ENCODE data around the gene PSKH1. TPM values are rescaled to one million over a fixed set of nuclear protein-coding genes. Genes with fewer than 3 reads are reported as not detected.

The PSKH1 gene
- total and polyA plus RNA-seq, 9 of the 15 experiments (the other 6 are each of a cell fraction or from before 2014, with no cell fraction given): 0.96 to 20.9 (median 9.4) TPM

DNA sequence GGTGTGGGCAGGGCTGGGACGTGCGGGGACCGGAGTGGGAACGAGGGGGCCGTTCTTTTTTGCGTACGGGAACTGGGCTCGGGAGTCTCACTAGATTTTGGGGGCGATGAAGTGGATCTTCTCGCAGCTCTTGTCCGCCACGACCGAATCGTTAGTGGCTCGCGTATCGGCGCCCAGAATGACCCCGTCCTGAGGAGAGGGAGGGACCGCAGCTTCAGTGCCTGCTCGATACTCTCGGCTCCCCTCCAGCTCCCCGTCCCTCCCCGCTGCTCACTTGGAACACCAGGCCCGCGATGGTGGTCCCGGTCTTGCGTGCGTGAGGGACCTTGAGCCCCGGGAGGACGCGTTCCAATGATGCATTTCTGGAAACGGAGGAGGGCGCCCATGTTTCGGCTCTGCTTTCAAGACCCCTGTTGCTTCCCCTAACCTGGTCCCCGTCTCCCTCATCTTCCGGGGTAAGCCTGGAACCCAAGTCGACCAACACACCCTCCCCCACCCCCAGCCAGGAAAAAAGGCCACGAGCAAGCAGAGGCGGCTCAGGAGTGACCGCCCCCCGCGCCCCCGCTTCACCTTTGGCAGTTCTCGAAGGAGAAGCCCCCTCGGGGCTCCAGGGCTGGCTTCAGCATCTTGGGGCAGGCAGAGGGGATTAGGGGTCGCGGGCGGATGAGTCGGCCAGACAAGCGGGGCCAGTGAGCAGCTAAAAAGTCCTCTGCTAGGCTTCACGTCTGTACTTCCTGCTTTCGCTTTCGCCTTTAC, 43.2 kb downstream of the PSKH1 start, which contains the start of gene PSMB10 (continued):
- TF ChIP-seq RBM22 (IDR thresholded peaks at IDR 0.05; ENCODE audit: low read depth, low read length, poor library complexity, severe bottlenecking): peak; percentile 81
- peak; percentile 29 to 58; a peak in 1 of 4 replicates for TF ChIP-seq MLLT1 (IDR thresholded peaks at IDR 0.05)
- peak; percentile 17 for TF ChIP-seq VEZF1 (CRISPR knock-in tag; IDR thresholded peaks at IDR 0.05)
- 0 out of 2 replicates have a peak, but pooled peaks have one; percentile 49 for TF ChIP-seq KAT7 (CRISPR knock-in tag; IDR thresholded peaks at IDR 0.05; ENCODE audit: borderline replicate concordance)
- TF ChIP-seq MYC (IDR thresholded peaks at IDR 0.05; ENCODE audit: low read depth, low read length): no peak; the same call in 1 of the 2 replicates
- TF ChIP-seq MYC (CRISPR knock-in tag; IDR thresholded peaks at IDR 0.05; ENCODE audit: borderline replicate concordance, low read depth): peak; percentile 42; the same call in 1 of the 2 replicates
- 0 out of 2 replicates have a peak, but pooled peaks have one; percentile 12 for TF ChIP-seq HES1 (IDR thresholded peaks at IDR 0.05; ENCODE audit: low read depth)
- TF ChIP-seq, protein P1, sequence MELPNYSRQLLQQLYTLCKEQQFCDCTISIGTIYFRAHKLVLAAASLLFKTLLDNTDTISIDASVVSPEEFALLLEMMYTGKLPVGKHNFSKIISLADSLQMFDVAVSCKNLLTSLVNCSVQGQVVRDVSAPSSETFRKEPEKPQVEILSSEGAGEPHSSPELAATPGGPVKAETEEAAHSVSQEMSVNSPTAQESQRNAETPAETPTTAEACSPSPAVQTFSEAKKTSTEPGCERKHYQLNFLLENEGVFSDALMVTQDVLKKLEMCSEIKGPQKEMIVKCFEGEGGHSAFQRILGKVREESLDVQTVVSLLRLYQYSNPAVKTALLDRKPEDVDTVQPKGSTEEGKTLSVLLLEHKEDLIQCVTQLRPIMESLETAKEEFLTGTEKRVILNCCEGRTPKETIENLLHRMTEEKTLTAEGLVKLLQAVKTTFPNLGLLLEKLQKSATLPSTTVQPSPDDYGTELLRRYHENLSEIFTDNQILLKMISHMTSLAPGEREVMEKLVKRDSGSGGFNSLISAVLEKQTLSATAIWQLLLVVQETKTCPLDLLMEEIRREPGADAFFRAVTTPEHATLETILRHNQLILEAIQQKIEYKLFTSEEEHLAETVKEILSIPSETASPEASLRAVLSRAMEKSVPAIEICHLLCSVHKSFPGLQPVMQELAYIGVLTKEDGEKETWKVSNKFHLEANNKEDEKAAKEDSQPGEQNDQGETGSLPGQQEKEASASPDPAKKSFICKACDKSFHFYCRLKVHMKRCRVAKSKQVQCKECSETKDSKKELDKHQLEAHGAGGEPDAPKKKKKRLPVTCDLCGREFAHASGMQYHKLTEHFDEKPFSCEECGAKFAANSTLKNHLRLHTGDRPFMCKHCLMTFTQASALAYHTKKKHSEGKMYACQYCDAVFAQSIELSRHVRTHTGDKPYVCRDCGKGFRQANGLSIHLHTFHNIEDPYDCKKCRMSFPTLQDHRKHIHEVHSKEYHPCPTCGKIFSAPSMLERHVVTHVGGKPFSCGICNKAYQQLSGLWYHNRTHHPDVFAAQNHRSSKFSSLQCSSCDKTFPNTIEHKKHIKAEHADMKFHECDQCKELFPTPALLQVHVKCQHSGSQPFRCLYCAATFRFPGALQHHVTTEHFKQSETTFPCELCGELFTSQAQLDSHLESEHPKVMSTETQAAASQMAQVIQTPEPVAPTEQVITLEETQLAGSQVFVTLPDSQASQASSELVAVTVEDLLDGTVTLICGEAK (IDR thresholded peaks at IDR 0.05): no peak
- TF ChIP-seq, protein P1 (CRISPR knock-in tag; IDR thresholded peaks at IDR 0.05): 0 out of 2 replicates have a peak, but pooled peaks have one; percentile 21
